ENCODE results near the gene PLCD1. TPM values are rescaled to one million over a fixed set of nuclear protein-coding genes. Genes with fewer than 3 reads are reported as not detected.

PLCD1 gene
- total and polyA plus RNA-seq, 2 of the 8 experiments (the other 6 are each of a cell fraction or from before 2014, with no cell fraction given), result 15.3 to 19.2 TPM

- TF ChIP-seq KDM1A (IDR thresholded peaks at IDR 0.05; ENCODE audit: borderline replicate concordance, low read length) (no peak), RNF2 (IDR thresholded peaks at IDR 0.05; ENCODE audit: borderline replicate concordance, low read depth, low read length, missing control alignments, poor library complexity, severe bottlenecking) (no peak), RBBP5 (IDR thresholded peaks at IDR 0.05; ENCODE audit: borderline replicate concordance, low read depth, low read length) (no peak), NANOG (IDR thresholded peaks at IDR 0.05; ENCODE audit: insufficient read depth, low read depth, low read length, poor library complexity, severe bottlenecking) (no peak), HDAC6 (IDR thresholded peaks at IDR 0.05; ENCODE audit: low read depth, low read length) (no peak), NRF1 (IDR thresholded peaks at IDR 0.05; ENCODE audit: low read depth, low read length) (no peak)
Measured at GRCh38 chr3:38022896-38023709, 6.3 kb downstream of the PLCD1 start (continued).
